ENCODE data around the gene PSMB9.

Gene PSMB9

DNA sequence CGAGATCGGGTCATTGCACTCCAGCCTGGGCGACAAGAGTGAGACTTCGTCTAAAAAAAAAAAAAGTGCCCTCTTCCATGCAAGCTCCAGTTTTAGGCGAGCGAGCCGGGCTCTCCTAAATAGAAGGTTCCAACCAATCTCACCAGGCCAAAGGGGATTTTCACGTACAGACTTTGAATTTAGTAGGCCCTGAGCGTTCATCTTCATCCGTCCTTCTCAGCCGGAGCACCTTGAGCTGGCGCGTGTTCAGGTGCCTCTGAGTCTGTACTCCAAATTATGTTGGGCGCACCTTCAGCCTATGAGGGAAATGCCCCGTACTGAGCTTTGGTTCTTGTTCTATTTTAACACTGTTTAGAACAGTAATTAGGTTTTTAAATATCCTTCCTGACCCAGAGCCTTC lies 14.6 kb upstream of the PSMB9 start:
- no peak for DNase-seq (ENCODE audit: low read depth in 1 of 2, low spot score in 1 of 2)

DNA sequence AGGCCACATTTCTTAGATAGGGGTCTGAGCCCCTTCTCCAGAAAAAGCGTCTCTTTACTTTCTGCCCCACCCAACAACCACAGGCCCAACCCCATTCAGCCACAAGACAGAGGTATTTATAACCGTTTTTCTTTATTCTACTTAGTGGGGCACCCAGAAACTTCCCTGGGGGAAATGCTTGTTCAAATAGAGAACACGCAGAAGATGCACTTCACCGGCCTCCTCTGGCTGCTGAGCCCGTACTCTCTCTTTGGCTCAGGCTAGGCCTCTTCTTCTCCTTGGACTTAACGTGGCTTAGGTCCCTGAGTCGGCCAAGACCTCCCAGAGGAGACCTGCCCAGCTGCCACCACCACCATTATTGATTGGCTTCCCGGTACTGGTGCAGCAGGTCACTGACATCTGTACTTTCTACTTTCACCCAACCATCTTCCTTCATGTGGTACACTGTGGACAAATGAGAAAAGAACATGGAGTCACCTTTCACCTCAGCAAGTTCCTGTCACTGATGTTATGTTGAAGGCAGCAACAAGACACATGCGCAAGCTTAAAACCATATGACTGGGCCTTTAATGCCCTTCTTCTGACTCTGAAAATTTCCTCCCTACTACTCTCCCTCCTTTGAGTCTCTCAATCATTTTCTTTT lies 13.3 kb upstream of the PSMB9 start:
- no peak for DNase-seq (ENCODE audit: low read depth in 1 of 2, low spot score in 1 of 2)

DNA sequence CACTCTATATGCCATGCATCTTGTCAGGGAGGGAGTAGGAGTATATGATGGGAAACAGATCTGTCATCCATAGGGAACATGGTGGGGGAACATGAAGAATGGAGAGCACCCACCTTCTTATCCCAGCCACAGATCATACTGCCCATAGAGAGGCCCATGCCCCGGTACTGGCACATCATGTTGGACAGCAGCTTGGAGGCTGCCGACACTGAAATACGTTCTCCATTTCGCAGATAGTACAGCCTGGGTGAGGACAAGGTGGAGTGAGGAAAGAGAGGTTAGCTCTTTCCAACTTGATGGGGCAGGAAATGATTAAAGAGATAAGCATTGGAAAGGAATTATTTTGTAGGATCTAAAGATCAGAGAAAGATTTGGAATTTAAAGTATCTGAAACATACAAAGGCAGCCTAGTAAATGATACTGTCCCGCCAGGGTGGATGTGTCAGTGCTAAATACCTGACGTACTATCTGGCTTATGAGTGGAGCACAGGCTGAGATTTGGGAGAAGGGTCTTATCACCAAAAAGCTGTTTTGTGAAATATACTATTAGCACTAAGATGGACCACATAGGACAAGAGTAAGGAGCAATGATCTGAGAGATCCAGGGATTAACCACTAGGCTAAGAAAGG lies 11.9 kb upstream of the PSMB9 start:
- DNase-seq (ENCODE audit: low read depth in 1 of 2, low spot score in 1 of 2): no peak

DNA sequence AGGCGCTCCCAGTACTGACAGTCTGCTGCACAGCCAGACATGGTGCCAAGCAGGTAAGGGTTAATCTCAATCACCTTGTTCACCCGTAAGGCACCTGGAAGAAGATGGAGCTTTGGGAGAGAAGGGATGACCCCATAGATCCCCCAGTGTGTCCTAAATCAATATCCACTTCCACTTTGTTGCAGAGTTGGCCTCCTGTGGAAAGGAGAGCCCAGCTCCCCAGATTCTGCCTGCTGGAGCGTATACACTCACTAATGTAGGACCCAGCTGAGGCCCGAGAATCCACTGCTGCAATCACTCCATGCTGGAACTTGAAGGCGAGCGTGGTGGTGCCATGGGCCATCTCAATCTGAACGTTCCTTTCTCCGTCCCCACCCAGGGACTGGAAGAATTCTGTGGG lies 11.3 kb upstream of the PSMB9 start:
- no peak for DNase-seq (ENCODE audit: low read depth in 1 of 2, low spot score in 1 of 2)

DNA sequence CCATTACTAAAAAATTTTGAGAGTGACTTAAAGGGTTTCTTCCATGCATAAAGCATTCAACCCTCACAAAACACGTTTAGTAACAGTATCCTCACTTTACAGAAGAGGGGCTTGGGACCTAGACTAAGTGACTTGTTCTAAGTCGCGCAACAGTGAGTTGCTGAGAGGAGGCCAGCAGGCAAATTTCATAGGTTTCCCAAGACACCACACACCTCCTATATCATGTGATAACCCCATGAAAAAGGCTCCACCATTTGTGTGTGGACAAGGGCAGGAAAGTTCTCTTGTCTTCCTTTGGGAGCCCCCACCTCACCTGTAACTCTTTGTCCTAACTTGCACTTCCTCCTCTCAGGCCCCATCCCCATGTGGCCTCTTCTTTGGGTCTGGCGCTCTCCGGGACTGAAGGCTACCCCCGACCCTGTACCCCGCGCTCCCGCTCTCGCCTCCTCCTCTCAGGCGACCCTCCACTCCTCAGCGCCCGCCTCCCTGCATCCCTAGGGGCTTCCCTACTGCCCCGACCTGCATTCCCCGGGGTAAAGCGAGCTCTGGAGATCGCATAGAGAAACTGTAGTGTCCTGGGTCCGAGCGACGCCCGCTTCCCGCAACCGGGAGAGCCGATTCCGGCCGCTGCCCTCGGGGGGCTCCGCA lies 10.5 kb upstream of the PSMB9 start:
- DNase-seq (ENCODE audit: low read depth in 1 of 2, low spot score in 1 of 2): peak in 1 of 2 donors; percentile 15

- peak; percentile 92 to 93 for DNase-seq (ENCODE audit: low read depth in 1 of 2, low spot score in 1 of 2)
Measured at GRCh38 chr6:32843979-32844838, 9.8 kb upstream of the PSMB9 start, which contains the start of gene PSMB8. TSS of gene PSMB8 (minus strand) at chr6:32844047. CDS start at chr6:32843996, 51 bp downstream.

DNA sequence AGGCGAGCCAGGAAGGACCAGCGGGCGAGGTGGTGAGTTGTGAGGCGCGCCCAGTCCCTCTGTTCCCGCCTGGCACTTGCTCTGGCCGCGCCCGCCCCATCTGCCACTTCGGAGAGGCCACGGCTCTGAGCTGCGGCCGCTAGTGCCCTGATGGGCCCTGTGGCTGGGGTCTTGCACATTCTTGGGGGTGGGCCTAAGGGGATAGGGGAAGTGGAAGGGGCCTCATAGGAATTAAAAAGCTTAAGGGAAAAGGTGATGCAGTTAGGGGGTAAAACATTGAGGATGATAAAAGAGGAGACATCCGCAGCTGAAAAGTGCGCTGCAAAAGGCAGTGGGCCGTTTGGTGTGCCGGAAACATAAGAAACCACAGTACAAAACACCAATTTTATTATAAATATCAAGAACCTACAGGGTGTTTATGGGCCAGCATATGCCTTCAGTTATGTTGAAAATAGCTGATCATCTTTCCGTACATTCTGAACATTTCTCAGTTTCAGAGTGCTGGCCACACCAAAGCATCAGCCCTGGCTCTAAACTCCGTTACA lies 9.1 kb upstream of the PSMB9 start:
- no peak for DNase-seq (ENCODE audit: low read depth in 1 of 2, low spot score in 1 of 2)

DNA sequence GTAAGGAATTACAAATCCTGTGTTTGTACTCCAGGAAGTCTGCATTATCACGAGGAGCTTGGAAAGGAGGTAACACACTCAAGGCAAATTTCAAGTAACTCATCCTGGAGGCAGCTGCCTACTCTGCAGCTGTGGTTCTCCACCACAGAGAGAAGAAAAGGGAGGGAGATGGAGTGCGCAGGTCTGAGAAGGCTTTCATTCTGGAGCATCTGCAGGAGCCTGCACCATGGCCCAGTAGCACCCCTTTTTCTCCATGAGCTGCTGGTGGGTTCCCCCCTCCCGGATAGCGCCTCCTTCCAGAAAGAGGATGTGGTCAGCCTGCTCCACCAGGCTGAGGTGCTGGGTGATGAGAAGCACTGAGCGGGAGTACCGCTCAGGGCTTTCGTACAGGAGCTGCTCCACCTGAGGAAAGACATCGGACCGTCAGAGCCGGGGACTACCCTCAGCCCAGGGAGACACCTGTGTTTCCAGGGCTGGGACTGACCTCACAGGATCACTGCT lies 8.6 kb upstream of the PSMB9 start:
- peak; percentile 20 for DNase-seq (ENCODE audit: low read depth in 1 of 2, low spot score in 1 of 2)

- no peak for DNase-seq (ENCODE audit: low read depth in 1 of 2, low spot score in 1 of 2)
Measured at GRCh38 chr6:32847004-32847403, 7.0 kb upstream of the PSMB9 start.

- DNase-seq (ENCODE audit: low read depth in 1 of 2, low spot score in 1 of 2): no peak
Measured at GRCh38 chr6:32847795-32848194, 6.2 kb upstream of the PSMB9 start.

DNA sequence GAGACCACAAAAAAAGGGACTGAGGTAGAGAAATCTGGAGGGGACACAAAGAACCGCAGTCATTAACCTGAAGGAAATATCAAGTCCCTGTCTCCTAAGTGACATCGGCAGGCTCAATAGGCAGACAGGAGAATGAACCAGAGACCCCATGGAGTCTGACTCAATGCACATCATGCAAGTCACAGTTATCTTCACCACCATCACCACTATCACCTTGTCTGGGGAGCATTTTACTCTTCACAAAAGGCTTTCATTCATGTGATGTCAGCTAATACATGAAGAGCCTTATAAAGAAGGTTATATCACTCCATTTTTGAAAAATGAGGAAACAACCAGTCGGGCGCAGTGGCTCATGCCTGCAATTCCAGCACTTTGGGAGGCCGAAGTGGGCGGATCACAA lies 4.9 kb upstream of the PSMB9 start:
- no peak for DNase-seq (ENCODE audit: low read depth in 1 of 2, low spot score in 1 of 2)

DNA sequence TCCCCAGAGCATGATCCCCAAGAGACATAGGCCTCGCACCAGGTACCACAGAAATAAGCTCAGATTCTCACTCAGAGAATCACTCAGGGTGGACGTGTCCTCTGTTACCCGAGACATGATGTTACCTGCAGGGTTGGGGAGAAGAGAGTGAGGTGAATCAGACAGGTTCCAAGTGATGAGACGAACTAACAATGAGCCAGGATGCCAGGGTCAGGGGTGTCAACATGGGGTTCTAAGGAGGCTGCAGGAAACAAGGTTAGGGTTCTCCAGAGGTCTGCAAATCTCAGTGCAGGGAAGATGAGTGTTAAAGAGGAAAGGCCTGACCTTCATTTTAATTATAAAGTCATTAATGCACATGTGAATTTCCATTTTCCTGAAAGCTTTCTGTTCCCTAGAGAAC lies 3.0 kb upstream of the PSMB9 start:
- no peak for DNase-seq (ENCODE audit: low read depth in 1 of 2, low spot score in 1 of 2)

DNA sequence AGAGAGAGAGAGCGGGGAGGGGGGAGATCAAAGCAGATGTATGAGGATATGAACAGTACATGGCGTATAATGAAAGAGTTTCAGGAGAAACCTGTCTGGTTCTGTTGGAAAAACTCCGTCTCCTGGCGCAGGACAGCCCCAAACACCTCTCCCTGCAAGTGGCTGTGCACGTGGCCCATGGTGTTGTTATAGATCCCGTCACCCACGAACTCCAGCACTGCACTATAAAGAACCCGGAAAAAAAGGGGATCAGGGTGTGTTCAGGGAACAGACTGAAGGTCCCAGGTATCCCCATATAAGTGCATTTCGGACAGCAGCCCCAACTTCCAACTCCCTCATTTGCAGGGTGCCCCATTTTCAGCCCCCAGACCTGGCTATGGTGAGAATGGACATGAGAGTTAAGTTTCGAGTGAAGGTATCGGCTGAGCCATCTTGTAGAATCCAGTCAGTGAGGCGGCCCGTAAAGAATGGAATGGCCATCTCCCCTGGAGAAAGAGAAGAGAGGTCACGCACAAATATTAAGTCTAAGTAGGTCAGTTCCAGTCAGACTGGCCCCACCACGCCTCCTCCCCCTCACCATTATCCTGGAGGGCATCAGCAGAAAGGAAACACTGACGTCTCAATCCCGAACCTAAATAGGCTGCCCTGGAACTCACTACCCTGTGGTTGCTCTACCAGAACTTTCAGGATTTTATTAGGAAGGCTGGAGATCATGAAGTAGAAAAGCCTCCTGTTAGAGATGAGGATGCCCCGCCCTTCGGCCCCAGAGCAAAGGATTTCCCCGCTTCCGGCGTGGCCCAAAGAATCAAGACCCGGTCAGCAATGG lies 1.8 kb upstream of the PSMB9 start:
- peak in 1 of 2 donors; percentile 26 for DNase-seq (ENCODE audit: low read depth in 1 of 2, low spot score in 1 of 2)

DNA sequence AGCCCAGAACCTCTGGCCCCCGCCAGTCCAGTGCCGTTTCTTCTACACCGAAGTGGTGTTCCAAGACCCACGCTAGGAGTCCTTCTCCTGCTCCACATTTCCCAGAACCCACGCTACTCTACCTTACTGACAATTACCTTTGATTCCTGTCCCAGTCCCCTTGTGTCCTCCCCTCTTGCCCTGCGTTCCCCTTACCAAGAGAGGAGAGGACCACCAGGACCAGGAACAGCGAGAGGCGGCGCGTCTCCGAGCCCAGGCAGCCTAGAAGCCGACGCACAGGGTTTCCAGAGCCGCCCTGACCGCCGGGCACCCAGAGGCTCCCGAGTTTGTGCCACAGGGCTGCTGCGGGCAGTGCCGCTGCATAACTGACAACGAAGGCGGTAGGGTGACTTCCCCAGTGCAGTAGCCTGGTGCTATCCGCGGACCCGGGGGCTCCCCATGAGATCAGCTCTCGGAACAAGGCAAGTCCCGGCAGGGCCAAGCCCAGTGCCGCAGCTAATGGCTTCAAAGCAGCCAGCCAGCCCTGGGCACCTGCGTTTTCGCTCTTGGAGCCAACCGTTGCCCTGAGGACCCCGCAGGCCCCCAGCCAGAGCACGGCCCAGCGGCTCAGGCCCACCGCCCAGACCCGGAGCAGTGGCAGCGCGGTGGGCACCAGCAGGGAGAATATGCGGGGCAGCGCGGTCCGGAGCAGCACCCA lies 1.0 kb upstream of the PSMB9 start:
- peak; percentile 28 to 42 for DNase-seq (ENCODE audit: low read depth in 1 of 2, low spot score in 1 of 2)

DNA sequence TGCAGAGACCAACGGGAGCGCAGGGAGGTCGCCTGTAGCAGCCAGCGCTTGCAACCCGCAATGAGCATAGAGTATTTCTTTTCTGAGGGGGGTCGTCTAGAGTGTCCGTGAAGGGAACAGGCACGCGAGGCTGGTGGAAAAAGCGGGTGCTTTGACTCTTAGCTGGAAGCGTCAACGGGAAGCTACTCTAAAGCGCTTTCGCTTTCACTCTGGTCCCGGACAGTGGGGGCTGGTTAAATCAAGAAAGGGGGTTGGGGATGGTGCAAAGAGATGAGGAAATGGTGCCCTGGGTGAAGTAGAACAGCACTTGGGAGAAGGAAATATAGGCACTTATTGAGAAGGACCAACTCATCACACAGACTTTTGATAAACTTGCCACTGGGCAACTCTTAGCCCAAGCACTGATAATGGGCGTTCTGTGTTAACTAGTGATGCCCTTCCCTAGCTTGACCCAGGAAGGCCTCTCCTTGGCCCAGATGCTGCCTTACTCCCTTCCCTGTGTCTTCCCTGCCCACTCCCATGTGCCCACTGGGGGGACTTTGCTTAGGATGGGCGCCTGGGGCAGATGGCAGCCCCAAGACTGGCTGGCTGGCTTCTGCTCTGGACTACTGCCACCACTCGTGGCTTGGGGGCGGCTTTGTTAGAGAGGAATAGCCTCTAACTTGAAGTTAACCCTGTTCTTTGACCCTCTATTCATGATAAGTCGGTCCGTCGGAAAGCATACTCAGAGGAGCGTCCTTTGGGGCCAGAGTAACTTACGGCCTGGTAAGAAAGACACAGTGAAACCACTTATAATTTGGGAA lies 585 bp downstream of the PSMB9 start:
- peak in 1 of 2 donors; percentile 31 for DNase-seq (ENCODE audit: low read depth in 1 of 2, low spot score in 1 of 2)

DNA sequence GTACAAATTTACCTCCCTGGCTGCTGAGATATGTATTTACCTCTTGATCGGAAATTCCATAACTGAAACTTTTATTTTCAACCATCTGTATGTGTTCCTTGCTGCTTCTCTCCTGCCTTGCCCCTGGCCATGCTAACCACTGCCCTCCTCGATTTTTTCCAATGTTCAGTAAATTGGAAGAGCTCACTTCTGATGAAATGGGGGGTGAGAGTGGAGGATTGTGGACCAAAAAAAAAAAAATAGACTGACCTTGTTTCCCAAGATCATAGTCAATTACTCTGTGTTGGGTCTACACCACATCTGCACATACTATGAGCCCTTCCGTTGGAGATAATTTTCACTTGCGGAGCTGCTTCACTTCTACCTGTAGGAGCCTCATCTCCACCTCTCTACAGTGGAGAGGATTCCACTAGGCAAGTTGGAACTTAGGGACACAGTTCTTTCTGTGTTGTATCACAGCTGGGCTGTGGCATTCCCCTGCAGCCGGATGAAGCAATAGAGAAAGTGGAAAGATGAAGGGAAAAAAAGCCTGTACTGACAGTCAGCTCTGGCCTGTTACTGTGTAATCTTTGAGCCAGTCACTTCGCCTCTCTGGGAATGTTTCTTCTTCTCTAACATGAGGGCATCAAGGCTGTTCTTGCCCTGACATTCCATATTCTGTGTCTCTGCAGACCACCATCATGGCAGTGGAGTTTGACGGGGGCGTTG lies 1.6 kb downstream of the PSMB9 start:
- DNase-seq (ENCODE audit: low read depth in 1 of 2, low spot score in 1 of 2): no peak

DNA sequence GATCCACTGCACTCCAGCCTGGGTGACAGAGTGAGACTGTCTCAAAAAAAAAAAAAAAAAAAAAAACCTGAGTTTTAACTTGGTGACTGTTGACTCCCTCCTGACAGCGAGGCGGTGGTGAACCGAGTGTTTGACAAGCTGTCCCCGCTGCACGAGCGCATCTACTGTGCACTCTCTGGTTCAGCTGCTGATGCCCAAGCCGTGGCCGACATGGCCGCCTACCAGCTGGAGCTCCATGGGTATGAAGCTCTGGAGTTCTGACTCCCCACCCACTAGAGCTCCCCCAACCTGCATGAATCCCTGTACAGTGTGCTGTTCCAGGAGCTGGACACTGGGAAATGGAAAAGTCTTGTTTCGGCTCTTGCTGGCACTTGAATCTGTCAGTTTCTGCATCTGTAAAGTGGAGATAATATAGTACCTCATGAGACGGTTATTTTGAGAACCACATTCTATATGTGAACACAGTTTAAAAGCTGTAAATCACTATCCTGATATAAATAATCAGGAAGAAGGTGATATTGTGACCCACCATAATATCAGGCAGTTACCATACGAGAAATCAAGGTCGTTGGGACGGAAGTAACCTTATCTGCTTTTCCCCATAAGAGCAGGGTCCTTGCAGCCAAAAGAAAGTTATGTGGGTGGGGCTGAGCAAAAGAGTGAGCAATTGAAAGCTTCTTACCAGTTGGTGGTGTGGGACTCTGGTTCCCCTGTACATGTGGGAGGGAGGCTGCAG lies 3.3 kb downstream of the PSMB9 start:
- no peak for DNase-seq (ENCODE audit: low read depth in 1 of 2, low spot score in 1 of 2)
